HepG2 (cell line): Measurements from ENCODE around the gene KCNAB3. TPM values are rescaled to one million over a fixed set of nuclear protein-coding genes. Genes with fewer than 3 reads are reported as not detected.

Source experiments
- ATAC-seq: fragments of 200-7000 bp; cut with Tn5 transposase; 3 replicates; pipeline ENCODE4 v1.9.1; 2020; ENCODE audit warnings: mild to moderate bottlenecking, moderate library complexity
- BruUV-seq: library from RNA; stranded (reverse); fragments of 400-500 nt; replicated peaks from 2 replicates; lab custom pipeline; 2021; lab: Mats Ljungman, UMichigan
- CTCF ChIA-PET: fragments of 300-600 bp; formaldehyde crosslinking; extraction: SDS; loops from one replicate; lab custom pipeline; 2021; ENCODE audit warnings: low total read pairs, inconsistent platforms, low intra/inter-chr PET ratio; lab: Yijun Ruan, JAX
- POLR2A ChIA-PET: fragments of 350-600 bp; sonication (Branson Sonifier 250); formaldehyde crosslinking; loops from one replicate; lab custom pipeline; 2020; ENCODE audit warnings: antibody characterized with exemption, inconsistent platforms; lab: Yijun Ruan, JAX
- DNase-seq: peaks from one replicate; pipeline ENCODE4 v3.0.0-alpha.2; 2015; ENCODE audit warnings: low spot score
- FAIRE-seq: peaks from 3 replicates; lab custom pipeline; 2011; peaks lifted over from hg19 to GRCh38; lab: Jason Lieb, UNC
- H2AFZ ChIP-seq: one replicate; pipeline ENCODE4 v1.6.1; 2011; ENCODE audit warnings: low read length, inconsistent platforms
- H3K27ac ChIP-seq: fragments of 300-600 bp; 3 replicates; pipeline ENCODE4 v1.8.0; 2011; ENCODE audit warnings: mixed run types, mild to moderate bottlenecking, mixed read lengths, low read length, inconsistent platforms; ENCODE audit not compliant: insufficient read depth; ENCODE audit errors: extremely low read length
- H3K27me3 ChIP-seq, 2 experiments: fragments of 200-600 bp in 1 of 2; 2 replicates in 1 of 2; 3 replicates in 1 of 2; pipeline versions ENCODE4 v1.6.0 to v1.8.0; 2011; ENCODE audit warnings: low read length in 2 of 2, mild to moderate bottlenecking in 2 of 2, moderate library complexity in 2 of 2, inconsistent platforms in 1 of 2; ENCODE audit not compliant: insufficient read depth in 2 of 2, control insufficient read depth in 1 of 2
- H3K36me3 ChIP-seq, 2 experiments: fragments of 200-600 bp in 1 of 2; replicated peaks in 1 of 2; 2 replicates in 1 of 2; 3 replicates in 1 of 2; pipeline versions ENCODE4 v1.5.1 to v1.8.0; 2011; ENCODE audit warnings: low read length in 2 of 2, inconsistent platforms in 1 of 2; ENCODE audit not compliant: insufficient read depth in 2 of 2, control insufficient read depth in 1 of 2
- H3K4me1 ChIP-seq: 2 replicates; pipeline ENCODE4 v1.5.1; 2012; ENCODE audit warnings: low read length, inconsistent platforms; ENCODE audit not compliant: insufficient read depth
- H3K4me2 ChIP-seq: 2 replicates; pipeline ENCODE4 v1.6.0; 2011; ENCODE audit warnings: low read depth, low read length, inconsistent platforms
- H3K4me3 ChIP-seq, 3 experiments: fragments of 200-600 bp in 1 of 3; sonication (generic), shearing (Covaris generic) in 1 of 3; replicated peaks in 1 of 3; 2 replicates each; pipeline ENCODE4 v1.5.1; 2011 to 2016; ENCODE audit warnings: low read length in 3 of 3, inconsistent platforms in 2 of 3, low read depth in 2 of 3, mild to moderate bottlenecking in 2 of 3, control low read depth in 1 of 3, mixed read lengths in 1 of 3; ENCODE audit not compliant: insufficient read depth in 1 of 3
- H3K79me2 ChIP-seq: one replicate; pipeline ENCODE4 v1.6.1; 2011; ENCODE audit warnings: low read length, inconsistent platforms; ENCODE audit not compliant: insufficient read depth
- H3K9ac ChIP-seq: 2 replicates; pipeline ENCODE4 v1.6.0; 2011; ENCODE audit warnings: mild to moderate bottlenecking, low read depth, low read length, inconsistent platforms; ENCODE audit not compliant: insufficient read depth
- H3K9me3 ChIP-seq: 2 replicates; pipeline ENCODE4 v1.5.1; 2012; ENCODE audit warnings: mild to moderate bottlenecking, low read length
- H4K20me1 ChIP-seq: 2 replicates; pipeline ENCODE4 v1.6.0; 2011; ENCODE audit warnings: inconsistent platforms, mild to moderate bottlenecking, low read length, moderate library complexity; ENCODE audit not compliant: insufficient read depth
- ASH2L ChIP-seq: fragments of 300-600, 200-600 bp; sonication (generic); IDR thresholded peaks from 2 replicates; pipeline ENCODE4 v1.7.0; 2017; ENCODE audit warnings: low read depth, mild to moderate bottlenecking, moderate library complexity, mixed read lengths, low read length; ENCODE audit not compliant: insufficient read length
- FOXA3 ChIP-seq: IDR thresholded peaks from 2 replicates; pipeline ENCODE4 v1.6.1; 2016; ENCODE audit warnings: missing genetic modification reagents, missing compliant biosample characterization
- HDAC1 ChIP-seq: sonication (generic); formaldehyde crosslinking; IDR thresholded peaks from 2 replicates; pipeline ENCODE4 v1.5.1; 2020; ENCODE audit warnings: mild to moderate bottlenecking, missing genetic modification reagents
- HNF4G ChIP-seq, 2 experiments: sonication (generic) in 1 of 2; formaldehyde crosslinking in 1 of 2; IDR thresholded peaks; 2 replicates each; pipeline versions ENCODE4 v1.4.0 to v1.6.1; 2011 to 2020; ENCODE audit warnings: borderline replicate concordance in 2 of 2, low read depth in 2 of 2, mild to moderate bottlenecking in 2 of 2, low read length in 1 of 2, missing genetic modification reagents in 1 of 2, moderate library complexity in 1 of 2
- LCORL ChIP-seq, 2 experiments: fragments of 450-650 bp in 1 of 2; sonication (generic) in 1 of 2; formaldehyde crosslinking in 1 of 2; IDR thresholded peaks; 2 replicates each; pipeline versions ENCODE4 v1.5.0 to v1.6.1; 2017 to 2020; ENCODE audit warnings: antibody characterized with exemption in 1 of 2, missing genetic modification reagents in 1 of 2
- MAZ ChIP-seq, 2 experiments: sonication (generic) in 1 of 2; formaldehyde crosslinking in 1 of 2; IDR thresholded peaks; 2 replicates each; pipeline versions ENCODE4 v1.5.0 to v1.6.1; 2012 to 2020; ENCODE audit warnings: low read depth in 2 of 2, mild to moderate bottlenecking in 2 of 2, borderline replicate concordance in 1 of 2, improper control_type of control experiment in 1 of 2, low read length in 1 of 2, missing genetic modification reagents in 1 of 2, moderate library complexity in 1 of 2
- U2AF1 ChIP-seq: fragments of 200-400 bp; formaldehyde crosslinking; optimal IDR thresholded peaks from 2 replicates; pipeline ENCODE3; 2017; ENCODE audit warnings: mild to moderate bottlenecking, low read depth, low read length
- WGBS: methylation state at CpG from one replicate; pipeline ENCODE4 v1.1.6; 2017; ENCODE audit warnings: low lambda C conversion rate; 5-methylcytosine and 5-hydroxymethylcytosine counted together
- in situ Hi-C: cut with HindIII; loops from 2 replicates; pipeline ENCODE4 v1.10.0; 2017; ENCODE audit warnings: low pct_unique_long_range_greater_than_20kb; ENCODE audit not compliant: extremely low pct_ligation_motif_present
- intact Hi-C: fragments of 100-400 bp; cut with micrococcal nuclease; formaldehyde crosslinking; loops from one replicate; pipeline ENCODE4 v1.10.0; 2022; ENCODE audit not compliant: unreplicated experiment
- polyA plus RNA-seq, 8 experiments: library from polyadenylated mRNA; depleted of rRNA in 3 of 8; stranded (reverse) in 7 of 8; unstranded in 1 of 8; fragments of >200 nt; fragmentation: Illumina TruSeq in 4 of 8; extraction: Trizol in 4 of 8; gene quantifications; 2 replicates each; pipeline versions ENCODE4 v1.2.1 to v1.2.3, GENCODE V29; 2011 to 2016; ENCODE audit warnings: low read depth in 4 of 8, missing spikeins in 1 of 8, mixed read lengths in 1 of 8; ENCODE audit not compliant: insufficient read depth in 1 of 8
- total RNA-seq, 5 experiments: library from RNA; depleted of rRNA; stranded (reverse); fragments of >200 nt; fragmentation: Illumina TruSeq; extraction: Trizol; gene quantifications; 2 replicates each; pipeline ENCODE4 v1.2.3, GENCODE V29; 2016; ENCODE audit warnings: low read depth in 1 of 5
- TF ChIP-seq, protein P1 (sequence below): sonication (generic); formaldehyde crosslinking; IDR thresholded peaks from 2 replicates; pipeline ENCODE4 v1.5.0; 2020; ENCODE audit warnings: mild to moderate bottlenecking, missing genetic modification reagents, moderate library complexity
- TF ChIP-seq, protein P2 (sequence below): sonication (generic); formaldehyde crosslinking; IDR thresholded peaks from 2 replicates; pipeline ENCODE4 v1.4.0; 2020; ENCODE audit warnings: missing genetic modification reagents
- TF ChIP-seq, protein P3 (sequence below): sonication (generic); formaldehyde crosslinking; IDR thresholded peaks from 2 replicates; pipeline ENCODE4 v1.4.0; 2020; ENCODE audit warnings: missing genetic modification reagents
- TF ChIP-seq, protein P4 (sequence below): sonication (generic); formaldehyde crosslinking; IDR thresholded peaks from 2 replicates; pipeline ENCODE4 v1.5.1; 2020; ENCODE audit warnings: mild to moderate bottlenecking, missing genetic modification reagents, moderate library complexity

The KCNAB3 gene
- total and polyA plus RNA-seq, 2 of the 13 experiments (the other 11 are each of a cell fraction or from before 2014, with no cell fraction given): 0.29 to 0.88 TPM

DNA sequence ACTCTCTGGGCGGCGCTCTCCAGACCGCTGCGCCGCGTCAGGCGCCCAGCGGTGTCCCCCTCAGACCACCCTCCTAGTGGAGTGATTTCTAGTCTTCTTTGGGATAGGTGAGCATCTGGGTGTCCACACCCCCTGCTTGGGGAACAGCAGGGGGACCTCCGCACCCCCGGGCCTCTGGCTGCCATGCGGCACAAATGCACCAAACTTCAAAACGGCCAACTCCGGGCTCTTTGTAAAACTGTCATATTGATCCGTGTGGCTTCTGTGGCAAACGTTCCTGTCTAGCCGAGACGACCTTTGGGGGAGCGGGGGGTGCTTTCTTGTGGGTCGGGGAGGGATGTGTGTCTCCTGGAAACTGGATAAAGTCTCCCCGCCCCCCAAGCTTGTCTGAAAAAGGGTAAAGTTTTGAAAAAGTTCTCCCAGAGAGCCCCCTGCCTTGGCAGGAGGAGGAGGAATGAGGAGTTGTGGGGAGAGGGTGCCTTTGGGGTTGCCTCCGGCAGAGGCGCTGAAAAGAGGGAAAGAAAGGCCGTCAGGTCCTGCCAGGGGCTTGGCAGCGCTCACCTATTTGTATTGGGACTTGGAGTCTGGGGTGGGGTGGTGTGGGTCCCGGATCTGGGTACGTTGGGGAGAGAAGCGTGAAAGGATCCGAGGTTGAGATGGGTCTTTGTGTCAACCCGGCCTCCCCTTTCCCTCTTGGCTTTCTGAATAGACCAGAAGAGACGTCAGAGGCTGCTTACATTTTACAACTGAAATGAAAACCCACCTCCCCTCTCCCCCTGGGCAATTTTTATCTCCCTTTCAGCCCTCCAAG is 43.2 kb downstream of the KCNAB3 start:
- H3K4me3 ChIP-seq: peak overlapping the region; percentile 45 to 76 (median 68)
- TF ChIP-seq, protein P1, sequence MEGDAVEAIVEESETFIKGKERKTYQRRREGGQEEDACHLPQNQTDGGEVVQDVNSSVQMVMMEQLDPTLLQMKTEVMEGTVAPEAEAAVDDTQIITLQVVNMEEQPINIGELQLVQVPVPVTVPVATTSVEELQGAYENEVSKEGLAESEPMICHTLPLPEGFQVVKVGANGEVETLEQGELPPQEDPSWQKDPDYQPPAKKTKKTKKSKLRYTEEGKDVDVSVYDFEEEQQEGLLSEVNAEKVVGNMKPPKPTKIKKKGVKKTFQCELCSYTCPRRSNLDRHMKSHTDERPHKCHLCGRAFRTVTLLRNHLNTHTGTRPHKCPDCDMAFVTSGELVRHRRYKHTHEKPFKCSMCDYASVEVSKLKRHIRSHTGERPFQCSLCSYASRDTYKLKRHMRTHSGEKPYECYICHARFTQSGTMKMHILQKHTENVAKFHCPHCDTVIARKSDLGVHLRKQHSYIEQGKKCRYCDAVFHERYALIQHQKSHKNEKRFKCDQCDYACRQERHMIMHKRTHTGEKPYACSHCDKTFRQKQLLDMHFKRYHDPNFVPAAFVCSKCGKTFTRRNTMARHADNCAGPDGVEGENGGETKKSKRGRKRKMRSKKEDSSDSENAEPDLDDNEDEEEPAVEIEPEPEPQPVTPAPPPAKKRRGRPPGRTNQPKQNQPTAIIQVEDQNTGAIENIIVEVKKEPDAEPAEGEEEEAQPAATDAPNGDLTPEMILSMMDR: peak; percentile 1; the same call in 1 of the 2 replicates
- TF ChIP-seq, protein P2, sequence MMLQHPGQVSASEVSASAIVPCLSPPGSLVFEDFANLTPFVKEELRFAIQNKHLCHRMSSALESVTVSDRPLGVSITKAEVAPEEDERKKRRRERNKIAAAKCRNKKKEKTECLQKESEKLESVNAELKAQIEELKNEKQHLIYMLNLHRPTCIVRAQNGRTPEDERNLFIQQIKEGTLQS: peak; percentile 17; the same call in 1 of the 2 replicates
- TF ChIP-seq, protein P3, sequence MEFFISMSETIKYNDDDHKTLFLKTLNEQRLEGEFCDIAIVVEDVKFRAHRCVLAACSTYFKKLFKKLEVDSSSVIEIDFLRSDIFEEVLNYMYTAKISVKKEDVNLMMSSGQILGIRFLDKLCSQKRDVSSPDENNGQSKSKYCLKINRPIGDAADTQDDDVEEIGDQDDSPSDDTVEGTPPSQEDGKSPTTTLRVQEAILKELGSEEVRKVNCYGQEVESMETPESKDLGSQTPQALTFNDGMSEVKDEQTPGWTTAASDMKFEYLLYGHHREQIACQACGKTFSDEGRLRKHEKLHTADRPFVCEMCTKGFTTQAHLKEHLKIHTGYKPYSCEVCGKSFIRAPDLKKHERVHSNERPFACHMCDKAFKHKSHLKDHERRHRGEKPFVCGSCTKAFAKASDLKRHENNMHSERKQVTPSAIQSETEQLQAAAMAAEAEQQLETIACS (CRISPR knock-in tag): no peak
- TF ChIP-seq HDAC1 (0 out of 2 replicates have a peak, but pooled peaks have one; percentile 0), LCORL (IDR thresholded peaks at IDR 0.05) (no peak), LCORL (CRISPR knock-in tag; IDR thresholded peaks at IDR 0.05) (0 out of 2 replicates have a peak, but pooled peaks have one; percentile 26), HNF4G (IDR thresholded peaks at IDR 0.05; ENCODE audit: borderline replicate concordance, low read depth, low read length) (no peak), HNF4G (CRISPR knock-in tag; IDR thresholded peaks at IDR 0.05; ENCODE audit: borderline replicate concordance, low read depth) (no peak), U2AF1 (no peak), MAZ (IDR thresholded peaks at IDR 0.05; ENCODE audit: borderline replicate concordance, low read depth, low read length) (no peak), MAZ (CRISPR knock-in tag; IDR thresholded peaks at IDR 0.05; ENCODE audit: low read depth) (0 out of 2 replicates have a peak, but pooled peaks have one; percentile 28), FOXA3 (CRISPR knock-in tag) (no peak), ASH2L (peak; percentile 3)
- TF ChIP-seq, protein P4, sequence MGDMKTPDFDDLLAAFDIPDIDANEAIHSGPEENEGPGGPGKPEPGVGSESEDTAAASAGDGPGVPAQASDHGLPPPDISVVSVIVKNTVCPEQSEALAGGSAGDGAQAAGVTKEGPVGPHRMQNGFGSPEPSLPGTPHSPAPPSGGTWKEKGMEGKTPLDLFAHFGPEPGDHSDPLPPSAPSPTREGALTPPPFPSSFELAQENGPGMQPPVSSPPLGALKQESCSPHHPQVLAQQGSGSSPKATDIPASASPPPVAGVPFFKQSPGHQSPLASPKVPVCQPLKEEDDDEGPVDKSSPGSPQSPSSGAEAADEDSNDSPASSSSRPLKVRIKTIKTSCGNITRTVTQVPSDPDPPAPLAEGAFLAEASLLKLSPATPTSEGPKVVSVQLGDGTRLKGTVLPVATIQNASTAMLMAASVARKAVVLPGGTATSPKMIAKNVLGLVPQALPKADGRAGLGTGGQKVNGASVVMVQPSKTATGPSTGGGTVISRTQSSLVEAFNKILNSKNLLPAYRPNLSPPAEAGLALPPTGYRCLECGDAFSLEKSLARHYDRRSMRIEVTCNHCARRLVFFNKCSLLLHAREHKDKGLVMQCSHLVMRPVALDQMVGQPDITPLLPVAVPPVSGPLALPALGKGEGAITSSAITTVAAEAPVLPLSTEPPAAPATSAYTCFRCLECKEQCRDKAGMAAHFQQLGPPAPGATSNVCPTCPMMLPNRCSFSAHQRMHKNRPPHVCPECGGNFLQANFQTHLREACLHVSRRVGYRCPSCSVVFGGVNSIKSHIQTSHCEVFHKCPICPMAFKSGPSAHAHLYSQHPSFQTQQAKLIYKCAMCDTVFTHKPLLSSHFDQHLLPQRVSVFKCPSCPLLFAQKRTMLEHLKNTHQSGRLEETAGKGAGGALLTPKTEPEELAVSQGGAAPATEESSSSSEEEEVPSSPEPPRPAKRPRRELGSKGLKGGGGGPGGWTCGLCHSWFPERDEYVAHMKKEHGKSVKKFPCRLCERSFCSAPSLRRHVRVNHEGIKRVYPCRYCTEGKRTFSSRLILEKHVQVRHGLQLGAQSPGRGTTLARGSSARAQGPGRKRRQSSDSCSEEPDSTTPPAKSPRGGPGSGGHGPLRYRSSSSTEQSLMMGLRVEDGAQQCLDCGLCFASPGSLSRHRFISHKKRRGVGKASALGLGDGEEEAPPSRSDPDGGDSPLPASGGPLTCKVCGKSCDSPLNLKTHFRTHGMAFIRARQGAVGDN: peak; percentile 41; the same call in 1 of the 2 replicates
- TF ChIP-seq, all 625 proteins: peak for 7
- Histone ChIP-seq H3K79me2 (no peaks in the 10 kb centered on the region), H2AFZ (peak overlapping the region; percentile 54), H3K9me3 (no peaks in the 10 kb centered on the region), H3K27ac (peak overlapping the region; percentile 48), H3K27me3 (peaks cover 1 to 19% of the 10 kb centered on the region in 2 experiments; a peak in 2 of 5 replicates), H3K9ac (peak overlapping the region; percentile 55; the same call in 1 of the 2 replicates), H3K4me2 (peak overlapping the region; percentile 92), H3K36me3 (no peaks in the 10 kb centered on the region), H4K20me1 (no peaks in the 10 kb centered on the region), H3K4me1 (peaks cover 48% of the 10 kb centered on the region)
- ATAC-seq: peak; percentile 22
- in situ Hi-C loops: no loop called here
- POLR2A ChIA-PET: interaction anchor here (0.7 to 1.7 kb wide), 4 partner anchors 18 to 53 kb away, joined by 3 to 6 read pairs (median 4); partner anchors contain the start of genes KDM6B and NAA38
- CTCF ChIA-PET: no interaction called here
- BruUV-seq: no TSS peak
- no peak for FAIRE-seq
- intact Hi-C loops: loop anchor here (1.0 kb wide), 1 partner anchor 23 kb away; no protein-coding TSS in a partner anchor
- WGBS: 2% methylated on average over 22 of the region's 30 CpGs
- no peak for DNase-seq
